GM23338 (cell line): Measurements from ENCODE around the gene C1QTNF9. TPM values are rescaled to one million over a fixed set of nuclear protein-coding genes. Genes with fewer than 3 reads are reported as not detected.

Experiments used
- ATAC-seq: fragments of 200-7000 bp; cut with Tn5 transposase; 3 replicates; pipeline ENCODE4 v1.9.1; 2020
- DNase-seq: peaks from one replicate; pipeline ENCODE4 v3.0.0-alpha.2; 2015; ENCODE audit warnings: low spot score
- H2AFZ ChIP-seq: fragments of 200-600 bp; sonication (generic); 2 replicates; pipeline ENCODE4 v1.8.0; 2016; ENCODE audit warnings: antibody characterized with exemption, mild to moderate bottlenecking, moderate library complexity
- H3F3A ChIP-seq: fragments of 200-600 bp; sonication (generic); replicated peaks from 2 replicates; pipeline ENCODE4 v1.8.0; 2017; ENCODE audit warnings: antibody characterized with exemption, mixed run types, low read depth
- H3K27ac ChIP-seq: fragments of 200-600 bp; sonication (generic); 2 replicates; pipeline ENCODE4 v1.6.1; 2016; ENCODE audit warnings: low read depth
- H3K27me3 ChIP-seq: fragments of 200-600 bp; sonication (generic); 2 replicates; pipeline ENCODE4 v1.8.0; 2016; ENCODE audit warnings: mild to moderate bottlenecking, mixed run types, moderate library complexity; ENCODE audit not compliant: insufficient read depth
- H3K36me3 ChIP-seq: fragments of 200-600 bp; sonication (generic); 2 replicates; pipeline ENCODE4 v1.8.0; 2016; ENCODE audit warnings: mild to moderate bottlenecking; ENCODE audit not compliant: insufficient read depth
- H3K4me1 ChIP-seq: fragments of 200-600 bp; sonication (generic); 2 replicates; pipeline ENCODE4 v1.8.0; 2016; ENCODE audit warnings: mild to moderate bottlenecking, moderate library complexity; ENCODE audit not compliant: insufficient read depth
- H3K4me2 ChIP-seq: fragments of 200-600 bp; sonication (generic); 2 replicates; pipeline ENCODE4 v1.7.1; 2017; ENCODE audit warnings: mixed run types
- H3K4me3 ChIP-seq: fragments of 200-600 bp; sonication (generic); 2 replicates; pipeline ENCODE4 v1.6.1; 2016; ENCODE audit warnings: mixed run types
- H3K79me2 ChIP-seq: fragments of 200-600 bp; sonication (generic); replicated peaks from 2 replicates; pipeline ENCODE4 v1.8.0; 2017; ENCODE audit warnings: mild to moderate bottlenecking; ENCODE audit not compliant: insufficient read depth
- H3K9me2 ChIP-seq: fragments of 200-600 bp; sonication (generic); 2 replicates; pipeline ENCODE4 v1.8.0; 2017; ENCODE audit not compliant: insufficient read depth
- H4K20me1 ChIP-seq: fragments of 200-600 bp; sonication (generic); replicated peaks from 2 replicates; pipeline ENCODE4 v1.8.0; 2017; ENCODE audit warnings: mild to moderate bottlenecking; ENCODE audit not compliant: insufficient read depth
- H3K27ac Mint-ChIP-seq: 2 replicates; pipeline ENCODE4 v1.8.0; 2020; ENCODE audit warnings: inconsistent platforms, mild to moderate bottlenecking, moderate library complexity, mixed read lengths
- H3K27me3 Mint-ChIP-seq: 3 replicates; pipeline ENCODE4 v1.8.0; 2022; ENCODE audit warnings: low read depth, mild to moderate bottlenecking, moderate library complexity, mixed read lengths, inconsistent platforms; ENCODE audit not compliant: insufficient read depth, poor library complexity
- H3K36me3 Mint-ChIP-seq: 3 replicates; pipeline ENCODE4 v1.8.0; 2021; ENCODE audit warnings: low read depth, mild to moderate bottlenecking, inconsistent platforms, moderate library complexity, mixed read lengths
- H3K4me1 Mint-ChIP-seq: 3 replicates; pipeline ENCODE4 v1.8.0; 2020; ENCODE audit warnings: mild to moderate bottlenecking, inconsistent platforms, mixed read lengths
- H3K4me3 Mint-ChIP-seq: 3 replicates; pipeline ENCODE4 v1.8.0; 2021; ENCODE audit warnings: moderate library complexity, mild to moderate bottlenecking, inconsistent platforms, mixed read lengths
- H3K9me3 Mint-ChIP-seq: 3 replicates; pipeline ENCODE4 v1.8.0; 2020; ENCODE audit warnings: moderate library complexity, mild to moderate bottlenecking, inconsistent platforms, mixed read lengths
- EZH2phosphoT487 ChIP-seq: fragments of 200-600 bp; sonication (generic); IDR thresholded peaks from one replicate; pipeline ENCODE4 v1.8.1; 2018; ENCODE audit warnings: antibody characterized with exemption; ENCODE audit not compliant: unreplicated experiment
- JUNB ChIP-seq: IDR thresholded peaks from one replicate; pipeline ENCODE4 v1.6.1; 2016; ENCODE audit warnings: antibody characterized with exemption; ENCODE audit not compliant: unreplicated experiment
- NANOG ChIP-seq: IDR thresholded peaks from 2 replicates; pipeline ENCODE4 v1.6.1; 2016; ENCODE audit warnings: antibody characterized with exemption, borderline replicate concordance
- STAT1 ChIP-seq: IDR thresholded peaks from one replicate; pipeline ENCODE4 v1.6.1; 2016; ENCODE audit warnings: antibody characterized with exemption; ENCODE audit not compliant: unreplicated experiment
- ZNF114 ChIP-seq: fragments of 250-450 bp; sonication (Bioruptor Pico); IDR thresholded peaks from 2 replicates; pipeline ENCODE4 v1.5.0; 2020; ENCODE audit warnings: mild to moderate bottlenecking, moderate library complexity
- ZNF331 ChIP-seq: fragments of 250-450 bp; sonication (Bioruptor Pico); IDR thresholded peaks from 2 replicates; pipeline ENCODE4 v1.5.0; 2020; ENCODE audit warnings: low read depth, mild to moderate bottlenecking, moderate library complexity
- polyA plus RNA-seq: library from polyadenylated mRNA; unstranded; fragments of >200 nt; fragmentation: Nextera tagmentation; extraction: Ambion mirVana; gene quantifications from 2 replicates; pipeline ENCODE4 v1.2.1, GENCODE V29; 2016
- total RNA-seq: library from RNA; depleted of rRNA; stranded (reverse); fragments of >200 nt; shearing (Covaris generic); gene quantifications from 2 replicates; pipeline ENCODE4 v1.2.3, GENCODE V29; 2014
- TF ChIP-seq, protein P1 (sequence below): IDR thresholded peaks from 2 replicates; pipeline ENCODE4 v1.6.1; 2016; ENCODE audit warnings: antibody characterized with exemption
- TF ChIP-seq, protein P2 (sequence below): IDR thresholded peaks from one replicate; pipeline ENCODE4 v1.6.1; 2018; ENCODE audit warnings: antibody characterized with exemption; ENCODE audit not compliant: unreplicated experiment

Gene C1QTNF9
- total and polyA plus RNA-seq, 2 experiments from 2014 or later, result not detected

DNA sequence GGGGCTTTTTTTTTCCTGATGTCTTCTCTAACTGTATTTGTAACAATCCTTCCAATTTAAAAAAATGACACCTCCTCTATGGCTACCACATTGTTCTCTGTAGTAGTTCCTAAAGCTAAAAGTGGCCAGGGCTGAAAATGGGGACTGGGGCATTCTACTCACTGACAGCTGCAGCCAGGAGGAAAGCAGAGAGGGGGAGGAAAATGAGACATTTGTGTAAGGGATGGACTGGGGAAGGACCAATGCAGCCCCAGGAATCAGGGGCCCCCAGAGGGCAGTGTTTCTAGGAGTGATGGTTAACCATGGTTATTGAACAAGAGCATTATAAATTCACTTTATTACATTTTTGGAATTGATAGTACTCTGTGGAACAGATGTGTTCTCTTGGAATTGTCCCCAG is 34.3 kb upstream of the C1QTNF9 start (continued):
- TF ChIP-seq NANOG, result no peak
- TF ChIP-seq ZNF331, result no peak
- TF ChIP-seq ZNF114 (CRISPR knock-in tag), result no peak
- no peak for TF ChIP-seq EZH2phosphoT487
- TF ChIP-seq, protein P1, sequence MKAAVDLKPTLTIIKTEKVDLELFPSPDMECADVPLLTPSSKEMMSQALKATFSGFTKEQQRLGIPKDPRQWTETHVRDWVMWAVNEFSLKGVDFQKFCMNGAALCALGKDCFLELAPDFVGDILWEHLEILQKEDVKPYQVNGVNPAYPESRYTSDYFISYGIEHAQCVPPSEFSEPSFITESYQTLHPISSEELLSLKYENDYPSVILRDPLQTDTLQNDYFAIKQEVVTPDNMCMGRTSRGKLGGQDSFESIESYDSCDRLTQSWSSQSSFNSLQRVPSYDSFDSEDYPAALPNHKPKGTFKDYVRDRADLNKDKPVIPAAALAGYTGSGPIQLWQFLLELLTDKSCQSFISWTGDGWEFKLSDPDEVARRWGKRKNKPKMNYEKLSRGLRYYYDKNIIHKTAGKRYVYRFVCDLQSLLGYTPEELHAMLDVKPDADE, result no peak
- TF ChIP-seq, protein P2, sequence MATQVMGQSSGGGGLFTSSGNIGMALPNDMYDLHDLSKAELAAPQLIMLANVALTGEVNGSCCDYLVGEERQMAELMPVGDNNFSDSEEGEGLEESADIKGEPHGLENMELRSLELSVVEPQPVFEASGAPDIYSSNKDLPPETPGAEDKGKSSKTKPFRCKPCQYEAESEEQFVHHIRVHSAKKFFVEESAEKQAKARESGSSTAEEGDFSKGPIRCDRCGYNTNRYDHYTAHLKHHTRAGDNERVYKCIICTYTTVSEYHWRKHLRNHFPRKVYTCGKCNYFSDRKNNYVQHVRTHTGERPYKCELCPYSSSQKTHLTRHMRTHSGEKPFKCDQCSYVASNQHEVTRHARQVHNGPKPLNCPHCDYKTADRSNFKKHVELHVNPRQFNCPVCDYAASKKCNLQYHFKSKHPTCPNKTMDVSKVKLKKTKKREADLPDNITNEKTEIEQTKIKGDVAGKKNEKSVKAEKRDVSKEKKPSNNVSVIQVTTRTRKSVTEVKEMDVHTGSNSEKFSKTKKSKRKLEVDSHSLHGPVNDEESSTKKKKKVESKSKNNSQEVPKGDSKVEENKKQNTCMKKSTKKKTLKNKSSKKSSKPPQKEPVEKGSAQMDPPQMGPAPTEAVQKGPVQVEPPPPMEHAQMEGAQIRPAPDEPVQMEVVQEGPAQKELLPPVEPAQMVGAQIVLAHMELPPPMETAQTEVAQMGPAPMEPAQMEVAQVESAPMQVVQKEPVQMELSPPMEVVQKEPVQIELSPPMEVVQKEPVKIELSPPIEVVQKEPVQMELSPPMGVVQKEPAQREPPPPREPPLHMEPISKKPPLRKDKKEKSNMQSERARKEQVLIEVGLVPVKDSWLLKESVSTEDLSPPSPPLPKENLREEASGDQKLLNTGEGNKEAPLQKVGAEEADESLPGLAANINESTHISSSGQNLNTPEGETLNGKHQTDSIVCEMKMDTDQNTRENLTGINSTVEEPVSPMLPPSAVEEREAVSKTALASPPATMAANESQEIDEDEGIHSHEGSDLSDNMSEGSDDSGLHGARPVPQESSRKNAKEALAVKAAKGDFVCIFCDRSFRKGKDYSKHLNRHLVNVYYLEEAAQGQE, result no peak
- no peak for TF ChIP-seq JUNB

DNA sequence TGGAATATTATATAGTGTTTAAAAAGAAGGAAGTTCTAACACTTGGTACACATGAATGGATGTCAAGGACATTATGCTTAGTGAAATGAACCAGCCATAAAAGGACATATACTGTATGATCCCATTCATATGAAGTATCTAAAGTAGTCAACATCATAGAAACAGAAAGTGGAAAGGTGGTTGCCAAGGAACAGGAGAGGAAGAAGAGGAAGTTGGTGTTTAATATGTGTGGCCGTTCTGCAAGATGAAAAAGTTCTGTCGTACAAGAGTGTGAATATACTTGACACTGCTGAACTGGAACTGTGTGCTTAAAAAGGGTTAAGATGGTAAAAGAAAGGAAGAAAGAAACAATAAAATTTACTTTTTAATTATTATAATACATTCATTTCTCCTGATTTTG is 33.1 kb upstream of the C1QTNF9 start:
- Mint-ChIP-seq H3K27me3 (peaks cover 2% of the 10 kb centered on the region), H3K27ac (no peak overlapping the region), H3K4me3 (no peak overlapping the region), H3K9me3 (no peaks in the 10 kb centered on the region), H3K36me3 (no peaks in the 10 kb centered on the region), H3K4me1 (peaks cover 4% of the 10 kb centered on the region)
- Histone ChIP-seq H3K9me2 (no peaks in the 10 kb centered on the region), H3K27ac (no peak overlapping the region), H3F3A (no peaks in the 10 kb centered on the region), H3K4me3 (no peak overlapping the region), H3K27me3 (no peaks in the 10 kb centered on the region), H3K79me2 (0 out of 2 replicates have a peak, but pooled peaks cover 15% of the 10 kb centered on the region), H2AFZ (no peak overlapping the region), H3K4me1 (no peaks in the 10 kb centered on the region), H3K4me2 (no peak overlapping the region), H3K36me3 (no peaks in the 10 kb centered on the region), H4K20me1 (peaks cover under 1% of the 10 kb centered on the region; the same call in 1 of the 2 replicates)
- TF ChIP-seq ZNF114 (CRISPR knock-in tag), result no peak
- TF ChIP-seq STAT1, result no peak
- TF ChIP-seq, protein P2, result no peak
- no peak for TF ChIP-seq ZNF331
- ATAC-seq, result no peak
- DNase-seq, result no peak
